Hepatocyte (in vitro differentiated cells): ENCODE data around the gene POLE4. TPM values are rescaled to one million over a fixed set of nuclear protein-coding genes. Genes with fewer than 3 reads are reported as not detected.

Experiments
- DNase-seq: peaks from one replicate; pipeline ENCODE4 v3.0.0-alpha.2; 2016; ENCODE audit warnings: low spot score
- H2AFZ ChIP-seq: fragments of 200-600 bp; sonication (generic); 2 replicates; pipeline ENCODE4 v1.6.0; 2016; ENCODE audit warnings: antibody characterized with exemption, mild to moderate bottlenecking
- H3K27ac ChIP-seq: fragments of 200-600 bp; sonication (generic); 2 replicates; pipeline ENCODE4 v1.5.1; 2016; ENCODE audit warnings: mild to moderate bottlenecking
- H3K27me3 ChIP-seq: fragments of 200-600 bp; sonication (generic); 2 replicates; pipeline ENCODE4 v1.6.1; 2016
- H3K36me3 ChIP-seq: fragments of 200-600 bp; sonication (generic); replicated peaks from 2 replicates; pipeline ENCODE4 v1.5.1; 2016; ENCODE audit warnings: low read depth; ENCODE audit not compliant: insufficient read depth
- H3K4me1 ChIP-seq: fragments of 200-600 bp; sonication (generic); 2 replicates; pipeline ENCODE4 v1.5.1; 2016; ENCODE audit warnings: mild to moderate bottlenecking, moderate library complexity; ENCODE audit not compliant: insufficient read depth
- H3K4me2 ChIP-seq: fragments of 200-600 bp; sonication (generic); 2 replicates; pipeline ENCODE4 v1.6.0; 2016
- H3K4me3 ChIP-seq: fragments of 200-600 bp; sonication (generic); 2 replicates; pipeline ENCODE4 v1.5.1; 2016; ENCODE audit warnings: mild to moderate bottlenecking
- H3K79me2 ChIP-seq: fragments of 200-600 bp; sonication (generic); 2 replicates; pipeline ENCODE4 v1.6.0; 2017; ENCODE audit warnings: mild to moderate bottlenecking
- H3K9me2 ChIP-seq: fragments of 200-600 bp; sonication (generic); replicated peaks from 2 replicates; pipeline ENCODE4 v1.6.0; 2017; ENCODE audit warnings: mild to moderate bottlenecking; ENCODE audit not compliant: insufficient read depth
- H3K9me3 ChIP-seq: fragments of 200-600 bp; sonication (generic); 2 replicates; pipeline ENCODE4 v1.5.1; 2016; ENCODE audit warnings: low read depth, mild to moderate bottlenecking
- H4K20me1 ChIP-seq: fragments of 200-600 bp; sonication (generic); 2 replicates; pipeline ENCODE4 v1.6.0; 2016; ENCODE audit warnings: mild to moderate bottlenecking; ENCODE audit not compliant: insufficient read depth, poor library complexity, severe bottlenecking
- CTCF ChIP-seq: fragments of 200-600 bp; sonication (generic); IDR thresholded peaks from 2 replicates; pipeline ENCODE4 v1.5.1; 2016; ENCODE audit warnings: antibody characterized with exemption, mild to moderate bottlenecking; ENCODE audit not compliant: poor library complexity
- EZH2 ChIP-seq: fragments of 200-600 bp; sonication (generic); IDR thresholded peaks from 2 replicates; pipeline ENCODE4 v1.6.1; 2016; ENCODE audit warnings: antibody characterized with exemption, mild to moderate bottlenecking, borderline replicate concordance
- EZH2phosphoT487 ChIP-seq: fragments of 200-600 bp; sonication (generic); IDR thresholded peaks from one replicate; pipeline ENCODE4 v1.6.1; 2018; ENCODE audit warnings: antibody characterized with exemption, mild to moderate bottlenecking, low read depth, moderate library complexity; ENCODE audit not compliant: unreplicated experiment, severe bottlenecking
- WGBS: methylation state at CpG from one replicate; pipeline ENCODE4 v1.1.6; 2016; ENCODE audit warnings: low lambda C conversion rate; ENCODE audit errors: missing lambda C conversion rate; 5-methylcytosine and 5-hydroxymethylcytosine counted together
- polyA plus RNA-seq: library from polyadenylated mRNA; unstranded; fragments of >200 nt; fragmentation: Nextera tagmentation; extraction: Ambion mirVana; gene quantifications from 2 replicates; pipeline ENCODE4 v1.2.1, GENCODE V29; 2016
- total RNA-seq: library from RNA; depleted of rRNA; stranded (reverse); fragments of >200 nt; gene quantifications from 2 replicates; pipeline ENCODE4 v1.2.3, GENCODE V29; 2014

POLE4 gene
- total and polyA plus RNA-seq, 2 experiments from 2014 or later = 20.8 to 160 TPM

- Histone ChIP-seq H3K79me2 (peaks cover 5% of the 10 kb centered on the region), H3K27me3 (no peaks in the 10 kb centered on the region), H3K9me3 (no peaks in the 10 kb centered on the region), H3K27ac (peak overlapping the region; percentile 31), H3K4me1 (no peaks in the 10 kb centered on the region), H2AFZ (no peak overlapping the region), H4K20me1 (no peaks in the 10 kb centered on the region), H3K9me2 (no peaks in the 10 kb centered on the region), H3K4me3 (no peak overlapping the region), H3K4me2 (no peak overlapping the region), H3K36me3 (no peaks in the 10 kb centered on the region)
- TF ChIP-seq EZH2 = no peak
- no peak for TF ChIP-seq CTCF
- no peak for TF ChIP-seq EZH2phosphoT487
- 83% methylated on average over 4 of the region's 4 CpGs for WGBS
- DNase-seq = no peak
These were observed 9.7 kb upstream of the POLE4 start for GRCh38 chr2:74948779-74949178.

- DNase-seq = no peak
- no peak overlapping the region for H3K4me3 ChIP-seq
- no peak overlapping the region for H3K4me2 ChIP-seq
- 69% methylated on average over 1 of the region's 1 CpG for WGBS
- TF ChIP-seq EZH2phosphoT487 (no peak), EZH2 (no peak), CTCF (no peak)
- no peaks in the 10 kb centered on the region for H3K27me3 ChIP-seq
- H4K20me1 ChIP-seq = no peaks in the 10 kb centered on the region
- peaks cover 5% of the 10 kb centered on the region for H3K79me2 ChIP-seq
- H2AFZ ChIP-seq = no peak overlapping the region
- no peaks in the 10 kb centered on the region for H3K9me2 ChIP-seq
- H3K27ac ChIP-seq = no peak overlapping the region
- no peaks in the 10 kb centered on the region for H3K9me3 ChIP-seq
- no peaks in the 10 kb centered on the region for H3K36me3 ChIP-seq
- no peaks in the 10 kb centered on the region for H3K4me1 ChIP-seq
These were observed 7.2 kb upstream of the POLE4 start for GRCh38 chr2:74951211-74951754.

GRCh38 chr2:74952575-74952974, 5.9 kb upstream of the POLE4 start:
- H3K9me2 ChIP-seq = no peaks in the 10 kb centered on the region
- no peaks in the 10 kb centered on the region for H3K27me3 ChIP-seq
- no peaks in the 10 kb centered on the region for H3K4me1 ChIP-seq
- H3K9me3 ChIP-seq = no peaks in the 10 kb centered on the region
- H3K79me2 ChIP-seq = peaks cover 5% of the 10 kb centered on the region
- no peak for TF ChIP-seq EZH2
- no peak for TF ChIP-seq EZH2phosphoT487
- TF ChIP-seq CTCF = no peak
- no peak overlapping the region for H3K4me3 ChIP-seq
- H3K4me2 ChIP-seq = no peak overlapping the region
- no peak overlapping the region for H3K27ac ChIP-seq
- H2AFZ ChIP-seq = no peak overlapping the region
- H3K36me3 ChIP-seq = no peaks in the 10 kb centered on the region
- 97% methylated on average over 8 of the region's 8 CpGs for WGBS
- DNase-seq = no peak
- no peaks in the 10 kb centered on the region for H4K20me1 ChIP-seq
